Hematopoietic multipotent progenitor cell (in vitro differentiated cells): ENCODE measurements around the gene TRIM44. TPM values are rescaled to one million over a fixed set of nuclear protein-coding genes. Genes with fewer than 3 reads are reported as not detected.
"Not testable (repeated sequence)": the region's sequence is repeated elsewhere in the genome, so short reads cannot be mapped to it uniquely, and the experiment has no call there.

Experiments
- DNase-seq, 3 donors: peaks; one replicate each; pipeline ENCODE4 v3.0.0-alpha.2; 2011 to 2015; ENCODE audit warnings: low read depth in 2 of 3, low spot score in 2 of 3
- total RNA-seq: library from RNA; depleted of rRNA; stranded (reverse); fragments of >200 nt; gene quantifications from one replicate; pipeline ENCODE4 v1.2.3, GENCODE V29; 2012

TRIM44 gene
- total RNA-seq, 1 donor = 28.0 TPM

DNA sequence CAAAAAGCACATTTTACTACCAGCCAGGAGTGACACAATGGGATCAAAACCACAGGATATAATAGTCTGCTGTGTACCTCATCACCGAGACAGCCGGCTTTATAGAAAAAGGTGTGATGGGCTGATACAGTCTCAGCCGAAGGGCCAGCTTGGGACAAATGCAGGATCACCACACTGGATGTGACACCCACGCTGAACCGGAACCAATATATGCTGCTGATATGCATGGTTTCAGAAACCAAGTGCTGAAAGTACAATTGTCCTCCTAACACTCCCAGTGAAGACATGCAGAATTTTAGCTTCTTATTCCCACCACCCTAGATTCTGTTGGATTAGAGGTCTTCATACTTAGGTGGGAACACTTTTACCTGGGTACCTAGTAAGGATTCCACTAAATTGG lies 184.3 kb downstream of the TRIM44 start:
- DNase-seq = no peak

DNA sequence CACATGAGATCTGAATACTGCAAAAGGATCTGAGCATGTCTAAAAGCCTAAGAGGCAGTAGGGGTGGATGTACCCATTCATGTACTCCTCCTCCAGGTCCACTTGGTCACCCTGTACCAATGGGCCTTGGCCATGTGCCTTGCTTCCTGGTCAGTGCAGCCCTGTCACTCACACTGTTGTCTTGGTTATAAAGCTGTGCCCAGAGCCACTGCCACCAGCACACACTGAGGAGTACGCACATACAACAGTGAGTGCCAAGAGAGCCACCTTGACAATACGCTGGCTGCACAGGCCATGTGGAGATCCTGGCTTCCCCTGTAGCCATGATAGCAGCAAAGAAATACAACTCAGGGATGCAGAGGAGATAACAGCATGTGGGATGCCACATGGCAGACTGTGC lies 184.9 kb downstream of the TRIM44 start:
- DNase-seq = no peak

DNA sequence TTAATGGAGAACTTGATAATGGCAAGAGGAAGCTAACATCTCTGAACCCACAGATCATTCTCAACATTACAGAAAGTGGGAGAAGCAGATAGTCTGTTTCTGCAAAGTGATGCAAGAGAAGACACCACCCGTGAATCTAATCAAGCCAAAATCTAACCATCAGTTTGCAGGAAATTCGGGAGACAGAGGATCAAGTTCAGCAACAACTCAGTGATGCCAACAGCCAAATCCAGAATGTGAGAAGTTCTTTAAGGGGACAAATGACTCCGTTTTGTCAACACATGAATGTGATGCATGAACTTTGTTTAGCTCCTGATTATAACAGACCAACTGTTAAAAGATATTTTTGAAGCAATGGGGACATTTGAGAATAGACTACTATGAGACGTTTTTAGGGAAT lies 186.0 kb downstream of the TRIM44 start:
- DNase-seq = no peak

DNA sequence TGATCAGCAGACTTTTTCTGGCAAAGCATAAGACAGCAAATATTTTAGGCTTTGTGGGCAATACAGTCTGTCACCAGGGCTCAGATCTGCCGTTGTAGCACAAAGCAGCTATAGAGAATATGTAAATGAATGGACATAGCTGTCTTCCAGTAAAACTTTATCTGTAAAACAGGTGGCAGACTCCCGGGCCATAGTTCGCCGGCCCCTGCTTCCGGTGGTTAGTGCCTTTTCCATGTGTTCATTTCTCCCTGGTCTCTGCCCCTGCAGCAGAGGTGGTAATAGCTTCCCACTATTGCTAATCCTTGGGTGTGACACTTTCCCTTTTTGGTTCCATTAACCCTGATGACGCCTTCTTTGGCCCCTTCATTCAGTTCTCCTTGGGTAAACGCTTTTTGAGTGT lies 187.6 kb downstream of the TRIM44 start:
- no peak for DNase-seq

DNA sequence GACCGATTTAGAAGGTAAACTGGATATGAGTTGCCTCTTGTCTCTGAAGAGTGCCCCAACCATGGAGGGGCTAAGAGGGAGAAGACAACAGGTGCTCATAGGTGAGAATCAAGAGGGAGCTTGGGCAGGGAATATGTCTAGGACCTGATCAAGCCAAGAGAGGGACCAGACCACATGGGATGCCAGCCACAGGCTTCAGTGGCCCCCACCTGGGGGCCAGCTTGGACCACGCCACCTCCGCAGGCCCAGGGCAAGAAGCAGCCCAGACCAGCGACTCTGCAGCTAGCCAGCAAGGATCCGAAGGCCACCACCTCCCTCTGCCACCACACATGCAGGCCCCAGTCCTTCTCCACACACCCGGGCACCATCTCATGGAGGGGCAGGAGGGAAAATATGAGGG lies 188.8 kb downstream of the TRIM44 start:
- DNase-seq = no peak

DNA sequence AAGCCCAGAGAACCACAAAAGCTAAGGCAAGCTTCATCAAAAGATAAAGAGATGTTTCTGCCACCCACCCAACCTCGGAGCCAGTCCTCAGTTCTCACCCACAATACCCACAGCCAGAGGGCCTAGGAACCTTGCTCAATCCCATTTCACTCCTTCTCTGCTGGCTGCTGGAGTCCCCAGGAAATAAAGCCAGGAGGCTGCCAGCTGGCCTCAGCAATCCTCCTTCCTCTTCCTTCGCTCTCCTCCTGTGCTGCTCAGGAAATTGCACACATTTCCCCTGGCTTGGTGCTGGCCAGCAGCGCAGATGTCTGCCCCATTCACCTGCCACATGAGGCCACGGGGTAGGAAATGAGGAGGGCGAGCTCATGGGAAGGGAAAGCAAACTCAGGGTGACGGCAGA lies 189.5 kb downstream of the TRIM44 start:
- DNase-seq = no peak

DNA sequence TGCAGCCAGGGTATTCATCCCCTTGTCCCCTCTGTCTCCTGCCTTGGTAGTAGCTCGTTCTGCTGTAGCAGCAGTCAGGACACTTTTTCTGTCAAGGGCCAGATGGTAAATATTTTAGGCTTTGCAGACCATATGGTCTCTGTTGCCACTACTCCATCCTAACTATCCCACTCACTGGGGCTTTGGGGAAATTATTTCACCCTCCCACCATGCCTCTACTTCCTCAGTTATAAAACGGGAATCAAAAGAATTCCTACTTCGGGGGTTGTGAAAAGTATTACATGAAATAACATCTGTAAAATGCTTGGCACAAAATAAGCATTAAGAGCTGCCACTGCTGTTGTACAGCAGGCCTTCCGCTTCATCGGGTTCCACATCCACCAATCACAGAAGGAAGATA lies 191.4 kb downstream of the TRIM44 start:
- no peak for DNase-seq

DNA sequence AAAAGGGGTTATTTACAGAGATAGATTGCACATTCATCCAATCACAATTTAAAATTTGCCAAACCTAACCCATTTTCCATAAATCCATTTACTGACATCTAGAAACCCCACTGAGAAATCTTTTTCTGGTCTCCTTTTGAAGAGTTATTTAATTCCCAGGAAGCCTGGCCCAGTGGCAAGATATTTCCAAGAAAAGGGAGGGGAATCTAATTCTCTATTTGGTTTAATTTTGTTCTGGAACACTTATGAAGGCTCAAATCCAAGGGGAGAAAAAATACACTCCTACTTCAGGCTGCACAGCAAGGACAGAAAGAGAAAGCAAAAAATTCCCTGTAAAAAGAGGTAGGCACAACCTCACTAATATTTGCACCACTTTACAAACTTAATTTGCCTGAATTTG lies 193.1 kb downstream of the TRIM44 start:
- no peak for DNase-seq

DNA sequence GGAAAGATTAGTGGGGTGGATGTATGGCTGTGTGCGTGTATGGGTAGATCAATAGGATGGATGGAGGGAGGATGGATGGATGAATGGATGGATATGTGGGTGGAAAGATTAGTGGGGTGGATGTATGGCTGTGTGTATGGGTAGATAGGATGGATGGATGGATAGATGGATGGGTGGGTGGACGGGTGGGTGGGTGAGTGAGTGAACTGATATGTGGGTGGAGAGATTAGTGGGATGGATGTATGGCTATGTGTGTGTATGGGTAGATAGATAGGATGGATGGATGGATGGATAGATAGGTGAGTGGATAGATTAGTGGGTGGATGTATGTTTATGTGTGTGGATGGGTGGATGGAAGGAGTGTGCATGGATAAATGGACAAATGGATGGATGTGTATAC lies 193.7 kb downstream of the TRIM44 start:
- DNase-seq = no peak

DNA sequence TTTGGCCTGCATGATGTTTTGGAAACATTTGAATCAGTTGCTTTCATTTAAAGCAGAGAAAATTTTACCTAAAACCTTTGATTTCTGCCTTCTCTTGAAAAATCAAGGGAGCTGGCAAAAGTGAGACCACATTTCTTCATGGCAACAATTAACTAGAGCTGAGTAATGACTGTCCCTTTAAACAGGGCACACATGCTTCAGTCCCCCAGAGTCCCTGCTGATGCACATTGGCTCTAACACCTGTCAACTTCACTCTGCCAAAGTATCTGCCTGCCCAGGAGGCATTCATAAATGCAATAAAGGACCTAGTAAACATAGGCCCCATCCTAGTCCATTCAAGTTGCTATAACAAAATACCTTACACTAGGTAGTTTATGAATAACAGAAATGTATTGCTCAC lies 194.2 kb downstream of the TRIM44 start:
- no peak for DNase-seq

DNA sequence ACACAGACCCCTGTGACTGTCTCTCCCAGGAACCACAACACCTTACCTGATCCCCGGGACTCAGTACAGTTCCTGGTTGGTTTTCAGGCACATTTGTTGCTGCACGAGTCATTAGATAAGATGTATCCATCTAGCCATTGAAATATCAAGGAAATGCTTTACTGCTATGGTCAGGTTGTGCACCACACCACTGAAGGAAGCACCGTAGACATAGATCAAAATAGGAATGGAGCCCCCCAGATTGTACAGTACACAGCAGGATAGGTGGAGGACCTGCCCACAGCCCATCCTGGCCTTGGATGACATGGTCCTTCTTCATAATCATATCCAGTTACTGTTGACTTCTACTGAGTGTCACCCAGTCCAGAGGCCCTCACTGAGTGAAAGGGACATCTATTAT lies 195.3 kb downstream of the TRIM44 start:
- no peak for DNase-seq

DNA sequence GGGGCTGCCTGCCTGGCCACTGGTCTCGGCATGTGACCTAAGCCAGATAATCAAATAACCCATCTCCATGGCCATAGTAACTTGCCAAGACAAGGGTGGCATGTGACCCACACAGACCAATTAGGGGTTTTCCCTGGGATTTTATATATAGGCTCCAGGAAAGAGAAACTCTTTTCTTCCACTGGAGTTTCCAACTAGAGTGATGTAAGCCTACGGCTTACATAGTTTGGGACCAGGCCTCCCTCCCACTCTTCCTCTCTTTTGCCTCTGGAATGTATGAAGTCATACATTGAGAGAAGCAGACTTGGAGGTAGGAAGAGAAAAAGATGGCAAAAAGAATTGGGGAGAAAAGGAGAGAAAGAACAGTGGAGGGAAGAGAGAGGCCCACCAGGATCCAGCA lies 196.7 kb downstream of the TRIM44 start:
- no peak for DNase-seq

DNA sequence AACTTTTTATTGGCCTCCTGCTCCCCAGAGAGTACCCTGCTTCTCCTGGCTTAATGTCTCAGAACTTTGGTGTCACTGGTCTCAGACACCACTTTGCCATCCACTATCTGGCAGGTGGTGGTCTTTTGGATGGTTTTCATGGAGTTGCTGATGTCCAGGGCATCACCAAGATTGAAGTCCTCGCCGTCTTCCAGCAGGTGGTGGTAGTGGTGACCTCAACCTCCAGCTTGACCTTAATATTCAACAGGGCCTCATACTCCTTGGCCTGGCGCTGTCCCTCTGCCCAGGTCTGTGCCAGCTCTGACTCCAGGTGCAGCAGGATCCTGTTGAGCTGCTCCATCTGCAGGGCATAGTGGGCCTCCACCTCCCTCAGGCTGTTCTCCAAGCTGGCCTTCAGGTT lies 197.6 kb downstream of the TRIM44 start:
- DNase-seq = not testable (repeated sequence)

DNA sequence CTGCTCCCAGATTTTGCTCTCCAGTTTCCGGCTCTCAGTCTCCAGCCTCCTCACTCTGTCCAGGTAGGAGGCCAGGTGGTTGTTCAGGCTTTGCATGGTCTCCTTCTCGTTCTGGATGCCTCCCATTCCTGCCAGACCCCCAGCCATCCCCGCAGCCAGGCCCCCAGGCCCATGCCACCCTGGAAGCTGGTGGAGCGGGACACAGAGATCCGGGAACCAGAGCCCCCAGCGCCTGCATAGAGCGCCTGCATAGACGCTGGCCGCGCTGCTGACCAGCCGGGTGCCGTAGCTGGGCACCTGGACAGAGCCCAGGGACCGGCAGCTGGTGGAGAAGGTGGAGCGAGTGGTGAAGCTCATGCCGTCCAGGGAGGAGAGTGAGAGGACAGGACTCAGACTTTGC lies 198.6 kb downstream of the TRIM44 start:
- no peak for DNase-seq

DNA sequence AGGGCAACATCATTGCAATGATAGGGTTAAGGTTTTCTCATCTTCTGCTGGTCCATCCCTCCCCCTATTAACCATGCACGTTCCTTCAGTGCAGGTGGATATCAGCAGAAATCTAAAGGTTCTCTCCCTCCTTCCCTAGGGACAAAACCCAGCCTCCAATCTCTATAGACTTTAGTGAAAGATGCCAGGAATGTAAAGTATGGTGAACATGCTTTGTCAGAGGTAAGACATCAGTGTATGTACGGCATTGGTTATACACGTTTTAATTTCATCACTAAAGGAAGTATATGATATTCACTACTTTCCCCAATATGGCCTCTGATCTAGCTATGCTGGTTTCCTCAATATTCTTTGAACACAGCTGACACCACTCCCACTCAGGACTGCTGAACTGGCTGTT lies 200.1 kb downstream of the TRIM44 start:
- DNase-seq = no peak

DNA sequence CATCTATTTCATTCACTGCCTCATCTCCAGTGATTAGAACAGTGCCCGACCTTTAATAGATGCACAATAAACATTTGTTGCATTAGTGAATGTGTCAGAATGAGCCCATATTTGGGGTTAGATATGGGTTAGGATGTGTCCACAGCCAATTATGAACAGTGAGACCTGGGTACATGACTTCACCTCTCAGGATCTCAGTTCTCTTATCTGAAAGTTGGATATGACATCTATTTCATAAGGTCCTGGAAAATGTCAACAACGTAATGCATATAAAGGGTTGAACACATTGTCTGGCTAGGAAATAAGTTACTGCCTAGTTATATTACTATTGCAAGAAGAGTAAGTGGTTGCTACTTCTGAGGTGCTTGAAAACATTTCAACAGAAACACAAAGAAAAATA lies 201.6 kb downstream of the TRIM44 start:
- DNase-seq = no peak

DNA sequence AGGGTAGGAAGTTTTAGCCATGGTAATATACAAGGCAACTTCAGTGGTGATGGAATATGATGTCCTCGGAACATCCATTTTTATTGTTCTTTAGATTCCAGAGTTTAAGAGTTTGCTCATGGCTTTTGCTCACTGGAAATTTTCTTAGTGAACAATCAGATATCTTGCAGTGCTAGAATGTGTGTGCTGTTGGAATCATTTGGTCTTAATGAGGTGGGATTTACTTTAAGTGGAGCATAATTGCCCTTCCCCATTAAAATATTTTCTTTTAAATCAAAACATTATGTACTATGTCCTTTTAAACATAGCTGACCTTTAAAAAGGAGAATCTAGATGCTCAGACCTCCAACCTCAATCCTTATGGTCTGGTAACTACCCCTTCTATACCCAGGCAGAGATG lies 204.0 kb downstream of the TRIM44 start:
- no peak for DNase-seq

Other genes with a start within 250 kb of the TRIM44 start
- gene SLC1A2, start 243.2 kb upstream of the TRIM44 start, total RNA-seq = under 0.01 TPM
- not detected for gene PAMR1, start 137.2 kb upstream of the TRIM44 start, total RNA-seq
- gene FJX1, start 44.3 kb upstream of the TRIM44 start, total RNA-seq = 0.54 TPM